MCF 10A (cell line): ENCODE results near the gene DIAPH3. TPM values are rescaled to one million over a fixed set of nuclear protein-coding genes. Genes with fewer than 3 reads are reported as not detected.
A peak's percentile ranks its signal among the peaks of the same experiment; 100 is the strongest.

Experiments used
- BruUV-seq: library from RNA; stranded (reverse); fragments of 400-500 nt; replicated peaks from 2 replicates; lab custom pipeline; 2021; lab: Mats Ljungman, UMichigan
- CTCF ChIA-PET: fragments of 300-600 bp; sonication (Branson Sonifier 250); formaldehyde crosslinking; extraction: SDS; loops from one replicate; lab custom pipeline; 2021; ENCODE audit warnings: antibody characterized with exemption, inconsistent platforms; lab: Yijun Ruan, JAX
- POLR2A ChIA-PET: fragments of 300-600, 350-650 bp; sonication (Branson Sonifier 250); formaldehyde crosslinking; extraction: SDS; loops from one replicate; lab custom pipeline; 2020; ENCODE audit warnings: antibody characterized with exemption, inconsistent platforms; lab: Yijun Ruan, JAX
- DNase-seq: peaks from one replicate; pipeline ENCODE4 v3.0.0-alpha.2; 2018; ENCODE audit not compliant: unreplicated experiment
- H3K27ac Mint-ChIP-seq: one replicate; pipeline ENCODE4 v1.8.0; 2022; ENCODE audit warnings: mild to moderate bottlenecking, low read depth, mixed read lengths; ENCODE audit not compliant: unreplicated experiment
- H3K27me3 Mint-ChIP-seq: one replicate; pipeline ENCODE4 v1.8.0; 2022; ENCODE audit warnings: mixed read lengths; ENCODE audit not compliant: insufficient read depth, unreplicated experiment
- H3K36me3 Mint-ChIP-seq: one replicate; pipeline ENCODE4 v1.8.0; 2022; ENCODE audit warnings: mild to moderate bottlenecking, moderate library complexity, mixed read lengths; ENCODE audit not compliant: insufficient read depth, unreplicated experiment
- H3K4me1 Mint-ChIP-seq: one replicate; pipeline ENCODE4 v1.8.0; 2022; ENCODE audit warnings: mixed read lengths; ENCODE audit not compliant: insufficient read depth, unreplicated experiment
- H3K4me3 Mint-ChIP-seq: one replicate; pipeline ENCODE4 v1.8.0; 2022; ENCODE audit warnings: mild to moderate bottlenecking, moderate library complexity, mixed read lengths; ENCODE audit not compliant: unreplicated experiment
- H3K9me3 Mint-ChIP-seq: one replicate; pipeline ENCODE4 v1.8.0; 2022; ENCODE audit warnings: mixed read lengths; ENCODE audit not compliant: unreplicated experiment
- CTCF ChIP-seq: fragments of 200-600 bp; IDR thresholded peaks from one replicate; pipeline ENCODE4 v1.8.0; 2022; ENCODE audit warnings: antibody characterized with exemption, mild to moderate bottlenecking; ENCODE audit not compliant: unreplicated experiment
- intact Hi-C: fragments of 100-400 bp; cut with micrococcal nuclease; formaldehyde crosslinking; loops from 2 replicates; pipeline ENCODE4 v1.14.1; 2022
- total RNA-seq: library from RNA; stranded (reverse); gene quantifications from 2 replicates; pipeline ENCODE4 v1.2.3, GENCODE V29; 2022

Gene DIAPH3
- total RNA-seq, 1 experiment from 2014 or later, result 34.7 TPM

- no peak for DNase-seq
- peaks cover 3% of the 10 kb centered on the region for H3K36me3 Mint-ChIP-seq
- H3K27ac Mint-ChIP-seq, result peak overlapping the region; percentile 86
- ChIA-PET CTCF (no interaction called here), POLR2A (interaction anchor here (1.2 kb wide), 1 partner anchor 15 kb away, joined by 4 read pairs; no protein-coding TSS in a partner anchor)
- TF ChIP-seq CTCF, result no peak
- no TSS peak for BruUV-seq
- H3K4me1 Mint-ChIP-seq, result peaks cover 18% of the 10 kb centered on the region
- H3K27me3 Mint-ChIP-seq, result no peaks in the 10 kb centered on the region
- intact Hi-C loops, result no loop called here
- peaks cover 4% of the 10 kb centered on the region for H3K9me3 Mint-ChIP-seq
- H3K4me3 Mint-ChIP-seq, result no peak overlapping the region
These were observed 143.4 kb downstream of the DIAPH3 start for GRCh38 chr13:60020288-60020687.

- DNase-seq, result peak; percentile 76
- H3K9me3 Mint-ChIP-seq, result peaks cover 4% of the 10 kb centered on the region
- peak overlapping the region; percentile 52 for H3K4me3 Mint-ChIP-seq
- intact Hi-C loops, result no loop called here
- H3K36me3 Mint-ChIP-seq, result no peaks in the 10 kb centered on the region
- peak overlapping the region; percentile 86 for H3K27ac Mint-ChIP-seq
- POLR2A ChIA-PET, result interaction anchor here (1.0 to 1.2 kb wide), 3 partner anchors 10 to 145 kb away, joined by 3 to 5 read pairs (median 4); no protein-coding TSS in a partner anchor
- BruUV-seq, result no TSS peak
- no peaks in the 10 kb centered on the region for H3K27me3 Mint-ChIP-seq
- no peak for TF ChIP-seq CTCF
- peaks cover 18% of the 10 kb centered on the region for H3K4me1 Mint-ChIP-seq
- CTCF ChIA-PET, result interaction anchor here (0.6 kb wide), 1 partner anchor 85 kb away, joined by 3 read pairs; no protein-coding TSS in a partner anchor
These were observed 144.4 kb downstream of the DIAPH3 start for GRCh38 chr13:60019119-60019993.

DNA sequence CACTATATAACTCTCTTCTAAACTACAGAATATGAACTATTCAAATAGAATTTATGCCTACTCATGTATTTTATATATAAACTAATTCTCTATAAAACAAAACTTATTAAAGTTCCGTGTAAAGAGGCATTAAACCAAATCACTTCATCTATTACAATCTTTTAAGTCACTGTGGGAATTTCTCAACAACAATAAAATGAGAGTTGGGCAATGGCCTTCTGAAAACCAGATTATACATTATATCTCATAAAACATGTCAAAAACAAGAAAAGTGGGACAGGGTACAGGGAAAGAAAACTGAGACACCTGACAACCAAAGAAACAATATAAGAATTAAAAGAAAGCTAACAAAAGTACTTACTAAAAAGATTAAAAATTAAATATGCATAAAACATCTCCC is 145.2 kb downstream of the DIAPH3 start:
- Mint-ChIP-seq H3K27me3 (no peaks in the 10 kb centered on the region), H3K4me3 (no peak overlapping the region)
- POLR2A ChIA-PET, result interaction anchor here (1.2 kb wide), 2 partner anchors 9 to 79 kb away, joined by 3 to 5 read pairs; no protein-coding TSS in a partner anchor

More for the DNA sequence above, 145.2 kb downstream of the DIAPH3 start:
- BruUV-seq, result no TSS peak
- DNase-seq, result no peak
- intact Hi-C loops, result no loop called here
- peak overlapping the region; percentile 86 for H3K27ac Mint-ChIP-seq
- H3K36me3 Mint-ChIP-seq, result no peaks in the 10 kb centered on the region
- CTCF ChIA-PET, result no interaction called here
- TF ChIP-seq CTCF, result no peak
- H3K4me1 Mint-ChIP-seq, result peaks cover 18% of the 10 kb centered on the region
- H3K9me3 Mint-ChIP-seq, result no peaks in the 10 kb centered on the region
